Globus pallidus (tissue), 1 donor: ENCODE results near the gene IMP3.
A peak's percentile ranks its signal among the peaks of the same experiment; 100 is the strongest.
"Not testable (repeated sequence)": the region's sequence is repeated elsewhere in the genome, so short reads cannot be mapped to it uniquely, and the experiment has no call there.

Experiments used
- DNase-seq: peaks from one replicate; pipeline ENCODE4 v3.0.0-alpha.2; 2015; ENCODE audit warnings: low spot score

Gene IMP3

GRCh38 chr15:75650908-75651809, 11.1 kb upstream of the IMP3 start:
- DNase-seq: no peak

DNA sequence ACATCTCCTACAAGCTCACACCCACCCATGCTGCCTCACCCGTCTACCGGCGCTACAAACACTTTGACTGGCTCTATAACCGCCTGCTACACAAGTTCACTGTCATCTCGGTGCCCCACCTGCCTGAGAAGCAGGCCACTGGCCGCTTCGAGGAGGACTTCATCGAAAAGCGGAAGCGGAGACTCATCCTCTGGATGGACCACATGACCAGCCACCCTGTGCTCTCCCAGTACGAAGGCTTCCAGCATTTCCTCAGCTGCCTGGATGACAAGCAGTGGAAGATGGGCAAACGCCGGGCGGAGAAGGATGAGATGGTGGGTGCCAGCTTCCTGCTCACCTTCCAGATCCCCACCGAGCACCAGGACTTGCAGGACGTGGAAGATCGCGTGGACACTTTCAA, 9.8 kb upstream of the IMP3 start:
- no peak for DNase-seq

- DNase-seq: no peak
Observed at GRCh38 chr15:75649045-75649761, 9.2 kb upstream of the IMP3 start.

DNA sequence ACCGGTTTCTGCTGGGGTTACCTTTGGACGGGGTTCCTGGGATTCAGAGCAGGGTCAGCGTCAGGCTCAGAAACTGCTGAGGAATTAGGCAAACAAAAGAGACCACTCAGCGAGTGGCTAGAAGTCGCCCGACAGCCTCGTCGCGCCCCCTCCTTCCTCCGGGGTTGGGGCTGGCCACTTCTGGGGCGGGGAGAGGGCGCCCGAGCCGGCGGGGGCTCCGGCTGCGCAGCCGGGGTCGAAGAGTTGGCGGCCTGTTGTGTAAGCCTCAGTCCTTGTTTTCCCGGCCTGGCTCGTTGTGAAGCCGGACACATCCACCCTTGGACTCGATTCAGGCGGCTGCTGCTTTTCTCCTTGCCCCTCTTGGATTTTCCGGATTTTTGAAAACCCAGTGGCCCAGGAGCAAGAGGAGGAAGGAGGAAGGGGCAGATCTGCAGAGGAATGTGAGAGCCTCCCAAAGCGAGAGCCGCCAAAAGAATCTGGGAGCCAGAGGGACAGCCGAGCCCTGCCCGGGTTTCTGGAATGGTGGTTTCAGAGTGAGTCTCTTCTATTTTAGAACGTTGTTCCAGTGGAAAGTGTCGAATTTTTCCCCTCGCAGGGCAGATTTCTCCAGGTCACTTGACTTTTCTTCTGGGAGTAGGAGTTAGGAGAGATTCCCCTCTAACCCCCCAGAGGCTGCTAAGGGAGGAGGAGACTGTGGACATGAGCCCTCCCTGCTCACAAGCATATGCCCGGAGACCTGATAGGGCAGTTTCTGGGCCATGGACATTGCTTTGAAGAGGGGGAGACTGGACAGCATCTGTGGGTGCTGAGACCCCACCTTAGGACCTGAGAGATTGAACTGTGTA, 8.4 kb upstream of the IMP3 start:
- DNase-seq: no peak

GRCh38 chr15:75647370-75648155, 7.5 kb upstream of the IMP3 start, which contains the start of gene SNX33:
TSS of gene SNX33 (plus strand) at chr15:75647912. CDS start at chr15:75649103, 1,191 bp downstream.
- peak; percentile 54 for DNase-seq

GRCh38 chr15:75646944-75647364, 6.9 kb upstream of the IMP3 start:
- no peak for DNase-seq

DNA sequence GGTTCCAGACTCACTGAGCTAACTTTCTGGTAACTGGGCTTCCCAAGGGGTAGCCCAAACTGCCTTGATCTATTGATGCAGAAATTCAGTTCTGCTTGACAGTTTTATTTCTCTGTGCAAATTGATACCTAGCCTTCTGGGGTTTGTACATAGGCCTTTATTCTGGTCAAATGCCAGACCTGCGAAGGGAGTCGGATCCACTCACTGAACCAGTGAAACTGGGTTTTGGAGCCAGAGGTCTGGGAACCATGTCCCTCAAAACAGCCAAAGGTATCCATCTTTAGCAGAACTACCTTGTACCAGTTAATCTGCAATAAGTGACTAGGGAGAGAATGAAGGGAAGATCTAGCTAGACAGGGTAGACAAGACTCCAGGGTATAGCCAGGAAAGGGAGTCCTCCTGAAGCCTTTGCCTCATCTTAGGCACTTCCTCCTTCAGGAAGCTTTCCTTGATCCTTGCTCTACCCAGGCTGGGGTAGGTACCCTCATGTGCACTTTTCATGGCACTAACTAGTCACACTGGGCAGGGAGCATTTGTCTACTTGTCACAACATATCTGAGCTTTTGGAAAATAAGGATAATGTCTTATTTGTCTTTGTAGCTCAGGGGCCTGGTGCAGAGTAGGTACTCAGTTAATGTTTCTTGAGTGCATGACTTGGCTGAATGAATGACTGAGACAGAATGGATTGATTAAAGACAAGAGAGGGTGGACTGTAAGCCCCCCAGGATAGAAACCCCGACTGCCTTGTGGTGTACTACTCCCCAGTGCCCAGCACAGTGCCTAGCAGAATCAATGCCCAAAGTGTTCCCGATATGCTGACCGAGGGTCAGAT, 6.3 kb upstream of the IMP3 start:
- no peak for DNase-seq

GRCh38 chr15:75644376-75644775, 4.4 kb upstream of the IMP3 start:
- DNase-seq: no peak

- DNase-seq: no peak
Observed at GRCh38 chr15:75641603-75642002, 1.6 kb upstream of the IMP3 start.

DNA sequence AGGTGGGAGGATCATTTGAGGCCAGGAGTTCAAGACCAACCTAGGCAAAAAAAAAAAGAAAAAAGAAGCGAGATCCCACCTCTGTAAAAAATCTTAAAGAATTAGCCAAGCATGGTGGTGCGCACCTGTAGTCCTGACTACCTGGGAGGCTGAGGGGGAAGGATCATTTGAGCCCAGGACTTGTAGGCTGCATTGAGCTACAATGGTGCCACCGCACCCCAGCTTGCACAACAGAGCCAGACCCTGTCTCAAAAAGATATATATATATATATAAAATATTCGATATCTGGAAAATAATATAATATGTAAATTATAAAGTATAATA, 1.1 kb upstream of the IMP3 start:
- DNase-seq: no peak

DNA sequence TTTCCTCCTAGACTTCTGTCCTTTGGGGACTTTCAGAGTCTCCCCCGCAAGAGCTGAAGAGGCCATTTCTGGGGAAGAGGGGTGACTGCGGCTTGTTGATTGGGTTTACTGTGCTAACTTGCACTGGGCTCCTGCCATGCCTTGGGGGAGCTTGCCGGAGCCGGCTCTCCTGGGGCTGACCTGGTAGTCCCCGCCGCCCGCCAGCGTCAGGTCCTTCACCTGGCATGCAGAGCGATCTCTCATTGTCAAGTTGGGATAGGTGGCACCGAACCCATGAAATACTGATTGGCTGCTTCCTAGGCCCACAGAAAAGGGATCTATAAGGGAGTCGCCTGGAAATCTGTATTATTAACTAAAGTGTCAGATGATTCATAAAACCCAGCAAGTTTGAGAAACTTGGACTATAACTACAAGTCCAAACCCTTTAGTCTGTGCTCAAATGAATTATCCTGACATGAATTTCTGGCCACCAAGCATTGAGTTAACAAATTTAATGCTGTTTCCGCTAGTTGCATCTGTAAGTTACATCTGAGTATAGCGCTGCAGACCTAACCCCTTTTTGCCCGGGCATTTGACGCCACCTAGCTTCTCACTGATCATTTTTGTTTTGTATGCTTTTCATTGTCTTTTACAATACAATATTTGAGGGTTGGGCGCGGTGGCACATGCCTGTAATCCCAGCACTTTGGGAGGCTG, 607 bp upstream of the IMP3 start:
- DNase-seq: no peak

DNA sequence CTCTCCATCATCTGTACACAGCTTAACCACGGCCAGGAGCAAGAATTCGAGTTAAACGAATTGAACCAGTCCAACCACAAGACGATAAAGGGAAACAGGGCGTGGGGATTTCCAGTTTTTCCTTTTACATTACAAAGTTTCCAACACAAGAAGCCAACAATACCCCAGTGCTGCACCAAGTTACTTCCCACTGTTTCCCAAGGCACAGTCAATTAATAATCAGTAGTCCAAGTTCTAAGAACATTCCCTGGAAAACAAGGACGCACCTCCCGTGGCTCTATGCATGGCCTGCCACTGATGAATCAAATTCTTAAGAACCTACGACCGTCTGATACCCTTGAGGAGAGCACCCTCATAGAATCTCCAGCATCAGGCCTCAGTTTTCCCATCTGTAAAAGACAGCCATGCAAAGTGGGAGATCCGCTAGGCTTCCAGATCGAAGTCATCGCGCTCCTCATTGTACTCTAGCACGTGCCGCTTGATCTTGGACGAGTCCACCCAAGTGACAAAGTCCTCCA, 774 bp downstream of the IMP3 start:
- DNase-seq: no peak

DNA sequence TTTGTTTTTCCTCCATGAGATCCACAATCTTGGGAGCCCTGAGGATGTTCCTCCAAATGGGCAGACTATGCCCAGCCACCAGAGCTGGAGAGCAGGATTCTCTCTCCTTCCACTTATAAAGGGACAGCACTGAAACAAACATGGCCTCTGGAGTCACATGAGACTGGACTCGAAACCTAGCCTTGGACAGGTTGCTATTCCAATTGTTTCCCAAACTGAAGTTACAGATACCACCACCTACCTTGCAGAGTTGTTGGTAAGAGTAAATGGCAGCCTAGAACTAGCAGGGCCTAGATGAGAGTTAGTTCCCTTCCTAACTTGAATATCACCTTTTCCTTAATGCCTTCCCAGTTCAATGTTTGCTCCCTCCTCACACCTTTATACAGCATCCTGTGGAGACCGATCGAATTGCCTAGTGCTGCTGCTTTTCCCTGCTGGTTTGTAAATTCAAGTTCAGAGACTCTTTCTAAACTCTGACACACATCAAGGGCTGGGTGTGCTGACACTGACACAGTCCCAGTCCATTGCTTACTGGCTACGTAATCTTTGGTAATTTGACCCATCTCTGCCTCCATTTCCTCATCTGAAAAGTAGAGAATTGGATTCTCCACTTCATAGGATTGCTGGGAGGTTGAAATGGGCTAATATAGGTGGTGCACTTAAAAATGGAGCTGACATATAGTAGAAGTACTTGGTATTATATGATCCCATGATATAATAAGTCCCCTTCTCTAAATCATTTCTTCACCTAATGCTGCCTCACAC, 2.6 kb downstream of the IMP3 start:
- no peak for DNase-seq

- DNase-seq: no peak
Observed at GRCh38 chr15:75636026-75636425, 4.0 kb downstream of the IMP3 start.

- DNase-seq: not testable (repeated sequence)
Observed at GRCh38 chr15:75633922-75634321, 6.1 kb downstream of the IMP3 start.

DNA sequence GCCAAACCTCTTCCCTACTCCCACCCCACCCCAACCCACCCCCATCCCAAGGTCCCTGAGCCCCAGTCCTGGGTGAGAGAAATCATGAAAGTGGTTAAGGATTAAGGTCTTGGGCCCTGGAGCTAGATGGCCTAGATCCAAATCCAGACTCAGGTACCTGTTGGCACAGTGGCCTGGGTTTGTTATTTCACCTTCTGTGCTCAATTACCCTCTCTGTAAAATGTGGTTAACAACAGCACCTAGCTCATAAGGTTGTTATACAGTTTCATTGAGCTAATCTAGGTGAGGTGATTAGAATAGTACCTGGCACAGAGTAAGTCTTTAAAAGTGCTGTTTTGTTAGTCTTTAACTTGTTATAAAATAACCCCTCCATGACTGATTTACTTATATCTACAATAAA, 8.1 kb downstream of the IMP3 start:
- DNase-seq: no peak

DNA sequence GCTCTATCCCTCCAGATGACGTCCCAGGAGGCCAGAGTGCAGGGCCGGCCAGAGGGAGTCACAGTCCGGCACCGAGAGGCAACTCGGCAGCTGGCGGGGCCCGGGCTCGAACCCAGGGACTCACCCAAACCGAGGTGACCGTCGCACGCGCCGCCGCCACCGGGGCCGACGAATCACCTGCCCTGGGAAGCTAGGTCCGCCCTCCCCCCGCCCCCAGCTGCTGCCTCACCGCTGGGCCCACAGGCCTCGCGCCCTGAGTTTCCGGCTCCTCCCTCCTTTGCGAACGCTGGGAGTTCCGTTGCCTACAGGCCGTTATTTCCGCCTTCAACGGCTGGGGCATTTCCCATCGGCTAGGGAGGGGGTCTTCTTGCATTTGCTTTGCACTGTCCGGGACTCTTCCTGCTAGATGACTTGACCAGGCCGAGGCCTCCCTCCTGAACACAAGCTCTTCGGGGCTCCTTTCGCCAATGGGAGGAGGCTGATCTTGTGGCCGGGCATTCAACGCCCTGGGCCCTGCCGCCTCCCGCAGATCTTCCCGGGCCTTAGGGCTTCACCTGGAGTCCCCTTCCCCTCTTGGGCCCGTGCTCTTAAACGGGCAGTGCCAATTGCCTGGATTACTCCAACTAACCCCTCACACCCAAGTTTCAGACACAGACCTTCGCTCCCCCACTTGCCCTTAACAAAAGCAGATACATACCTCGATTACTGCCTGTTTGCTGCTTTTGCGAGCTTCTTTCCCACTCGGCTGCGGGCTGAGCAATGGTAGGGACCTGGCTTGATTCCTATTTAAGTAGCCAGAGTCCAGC, 14.3 kb downstream of the IMP3 start, which contains the start of gene SNUPN:
SNUPN (minus strand) TSS at position 184 of the 806 bp plus-strand sequence. CDS start 4,674 bp downstream, outside the sequence.
- peak; percentile 93 for DNase-seq

- DNase-seq: no peak
Observed at GRCh38 chr15:75622505-75622904, 17.5 kb downstream of the IMP3 start.
